HCT116 (cell line): ENCODE measurements around the gene MUC21. TPM values are rescaled to one million over a fixed set of nuclear protein-coding genes. Genes with fewer than 3 reads are reported as not detected.

ENCODE experiments used
- ATAC-seq: fragments of 200-7000 bp; cut with Tn5 transposase; 2 replicates; pipeline ENCODE4 v1.9.1; 2020; ENCODE audit warnings: mild to moderate bottlenecking, moderate library complexity
- BruUV-seq: library from RNA; stranded (reverse); fragments of 400-500 nt; replicated peaks from 2 replicates; lab custom pipeline; 2021; lab: Mats Ljungman, UMichigan
- CTCF ChIA-PET: fragments of 300-600 bp; sonication (Branson Sonifier 250); formaldehyde crosslinking; loops from one replicate; lab custom pipeline; 2021; ENCODE audit warnings: antibody characterized with exemption; lab: Charles Lee
- POLR2A ChIA-PET: fragments of 300-600, 350-600 bp; sonication (Branson Sonifier 250); formaldehyde crosslinking; loops from one replicate; lab custom pipeline; 2021; ENCODE audit warnings: antibody characterized with exemption; lab: Charles Lee
- RAD21 ChIA-PET, 2 experiments: fragments of 300-600 bp; sonication (Branson Sonifier 250); formaldehyde crosslinking; loops; one replicate each; lab custom pipeline; 2023; ENCODE audit warnings: low total read pairs in 2 of 2; ENCODE audit not compliant: uncharacterized antibody in 2 of 2, unreplicated experiment in 2 of 2, low non-redundant PET in 1 of 2; lab: Charles Lee
- DNase-seq: peaks from one replicate; pipeline ENCODE4 v3.0.0-alpha.2; 2010; ENCODE audit warnings: low read depth, low spot score
- H2AFZ ChIP-seq: fragments of 200-600 bp; shearing (Covaris generic), sonication (generic); 2 replicates; pipeline ENCODE4 v1.6.1; 2017; ENCODE audit warnings: low read depth, mixed run types, mixed read lengths, antibody characterized with exemption, low read length; ENCODE audit not compliant: poor library complexity, severe bottlenecking
- H3K27ac ChIP-seq: 2 replicates; pipeline ENCODE4 v1.5.1; 2012; ENCODE audit warnings: low read depth, low read length
- H3K27me3 ChIP-seq: fragments of 200-600 bp; sonication (generic); 2 replicates; pipeline ENCODE4 v1.6.1; 2016; ENCODE audit warnings: mixed run types, low read length, mixed read lengths; ENCODE audit not compliant: insufficient read depth
- H3K36me3 ChIP-seq, 2 experiments: fragments of 200-500 bp in 1 of 2; fragments of 200-600 bp in 1 of 2; sonication (Bioruptor generic) in 1 of 2; sonication (generic) in 1 of 2; 2 replicates each; pipeline versions ENCODE4 v1.5.1 to v1.6.1; 2014 to 2016; ENCODE audit warnings: low read length in 2 of 2, inconsistent platforms in 1 of 2, mixed read lengths in 1 of 2, mixed run types in 1 of 2; ENCODE audit not compliant: insufficient read depth in 2 of 2, control insufficient read depth in 1 of 2
- H3K4me1 ChIP-seq, 2 experiments: fragments of 200-600 bp in 1 of 2; sonication (generic) in 1 of 2; 2 replicates each; pipeline versions ENCODE4 v1.5.1 to v1.6.1; 2012 to 2017; ENCODE audit warnings: low read length in 2 of 2, inconsistent platforms in 1 of 2, mild to moderate bottlenecking in 1 of 2, mixed read lengths in 1 of 2, mixed run types in 1 of 2, moderate library complexity in 1 of 2; ENCODE audit not compliant: insufficient read depth in 2 of 2, control insufficient read depth in 1 of 2
- H3K4me2 ChIP-seq: fragments of 200-600 bp; sonication (generic); 2 replicates; pipeline ENCODE4 v1.6.1; 2017; ENCODE audit warnings: mixed run types, low read length, mixed read lengths
- H3K4me3 ChIP-seq, 2 experiments: fragments of 200-600 bp in 1 of 2; sonication (generic) in 1 of 2; replicated peaks in 1 of 2; 2 replicates each; pipeline ENCODE4 v1.5.1; 2011 to 2016; ENCODE audit warnings: low read length in 2 of 2, control low read depth in 1 of 2, low read depth in 1 of 2, mild to moderate bottlenecking in 1 of 2, mixed read lengths in 1 of 2, mixed run types in 1 of 2
- H3K79me2 ChIP-seq: fragments of 200-600 bp; sonication (generic); 2 replicates; pipeline ENCODE4 v1.6.1; 2017; ENCODE audit warnings: mild to moderate bottlenecking, mixed run types, low read length, moderate library complexity, mixed read lengths; ENCODE audit not compliant: insufficient read depth
- H3K9ac ChIP-seq: fragments of 200-600 bp; sonication (generic); 2 replicates; pipeline ENCODE4 v1.6.1; 2016; ENCODE audit warnings: low read length, mixed read lengths
- H3K9me2 ChIP-seq: fragments of 200-600 bp; sonication (generic), shearing (Covaris generic); 2 replicates; pipeline ENCODE4 v1.6.1; 2017; ENCODE audit warnings: mixed run types, mild to moderate bottlenecking, moderate library complexity; ENCODE audit not compliant: insufficient read depth
- H3K9me3 ChIP-seq, 2 experiments: fragments of 200-500 bp in 1 of 2; fragments of 200-600 bp in 1 of 2; sonication (Bioruptor generic) in 1 of 2; sonication (generic) in 1 of 2; 2 replicates each; pipeline ENCODE4 v1.6.1; 2014 to 2017; ENCODE audit warnings: low read length in 2 of 2, mixed read lengths in 2 of 2, inconsistent platforms in 1 of 2, low read depth in 1 of 2, mild to moderate bottlenecking in 1 of 2, mixed run types in 1 of 2, moderate library complexity in 1 of 2; ENCODE audit not compliant: control insufficient read depth in 1 of 2, insufficient read depth in 1 of 2
- H4K20me1 ChIP-seq: fragments of 200-600 bp; sonication (generic), shearing (Covaris generic); 2 replicates; pipeline ENCODE4 v1.6.1; 2017; ENCODE audit warnings: mixed run types, mild to moderate bottlenecking, moderate library complexity; ENCODE audit not compliant: insufficient read depth
- ATF3 ChIP-seq: IDR thresholded peaks from 2 replicates; pipeline ENCODE4 v1.6.1; 2012
- CBX3 ChIP-seq: IDR thresholded peaks from 2 replicates; pipeline ENCODE4 v1.6.1; 2012; ENCODE audit warnings: low read depth
- CEBPB ChIP-seq: IDR thresholded peaks from 2 replicates; pipeline ENCODE4 v1.6.1; 2012; ENCODE audit warnings: low read depth
- CTCF ChIP-seq, 3 experiments: fragments of 200-600 bp in 1 of 3; sonication (generic) in 1 of 3; IDR thresholded peaks in 2 of 3; conservative IDR thresholded peaks in 1 of 3; 2 replicates each; pipeline ENCODE4 v1.5.1; 2012 to 2017; ENCODE audit warnings: low read depth in 2 of 3, low read length in 2 of 3, antibody characterized with exemption in 1 of 3, borderline replicate concordance in 1 of 3, control low read depth in 1 of 3, mild to moderate bottlenecking in 1 of 3, mixed read lengths in 1 of 3, mixed run types in 1 of 3, moderate library complexity in 1 of 3; ENCODE audit not compliant: insufficient read depth in 1 of 3
- EGR1 ChIP-seq: IDR thresholded peaks from 2 replicates; pipeline ENCODE4 v1.6.1; 2012; ENCODE audit warnings: low read depth
- ELF1 ChIP-seq: IDR thresholded peaks from 2 replicates; pipeline ENCODE4 v1.6.1; 2012; ENCODE audit warnings: low read depth, borderline replicate concordance
- EZH2phosphoT487 ChIP-seq: fragments of 200-600 bp; IDR thresholded peaks from 2 replicates; pipeline ENCODE4 v1.6.1; 2018; ENCODE audit warnings: antibody characterized with exemption, borderline replicate concordance
- JUND ChIP-seq: IDR thresholded peaks from 2 replicates; pipeline ENCODE4 v1.6.1; 2012
- MAX ChIP-seq: IDR thresholded peaks from 2 replicates; pipeline ENCODE4 v1.6.1; 2012
- POLR2A ChIP-seq: IDR thresholded peaks from 2 replicates; pipeline ENCODE4 v1.7.0; 2011; ENCODE audit warnings: borderline replicate concordance; ENCODE audit not compliant: insufficient read depth, insufficient read length; ENCODE audit errors: extremely low read depth
- POLR2AphosphoS5 ChIP-seq: IDR thresholded peaks from 2 replicates; pipeline ENCODE4 v1.6.1; 2011; ENCODE audit warnings: mild to moderate bottlenecking, low read depth, low read length, moderate library complexity
- REST ChIP-seq: IDR thresholded peaks from 2 replicates; pipeline ENCODE4 v1.6.1; 2012; ENCODE audit warnings: low read depth
- SIN3A ChIP-seq: IDR thresholded peaks from 2 replicates; pipeline ENCODE4 v1.6.1; 2012; ENCODE audit warnings: low read depth
- SP1 ChIP-seq: IDR thresholded peaks from 2 replicates; pipeline ENCODE4 v1.6.1; 2012; ENCODE audit warnings: low read depth
- SRF ChIP-seq: IDR thresholded peaks from 2 replicates; pipeline ENCODE4 v1.6.1; 2012; ENCODE audit warnings: low read depth
- TCF7L2 ChIP-seq: IDR thresholded peaks from 2 replicates; pipeline ENCODE4 v1.7.0; 2011; ENCODE audit warnings: borderline replicate concordance, inconsistent platforms; ENCODE audit not compliant: insufficient read depth, insufficient read length; ENCODE audit errors: extremely low read depth
- ZBTB33 ChIP-seq: IDR thresholded peaks from 2 replicates; pipeline ENCODE4 v1.6.1; 2011; ENCODE audit warnings: mild to moderate bottlenecking, low read length, moderate library complexity; ENCODE audit not compliant: insufficient replicate concordance; ENCODE audit errors: extremely low read depth
- ZFX ChIP-seq: fragments of 450-650 bp; IDR thresholded peaks from 2 replicates; pipeline ENCODE4 v1.6.1; 2017
- ZNF274 ChIP-seq: fragments of 200-500 bp; sonication (Bioruptor generic); IDR thresholded peaks from 2 replicates; pipeline ENCODE4 v1.6.1; 2014; ENCODE audit warnings: mild to moderate bottlenecking, low read depth, low read length, inconsistent platforms
- intact Hi-C: fragments of 100-400 bp; cut with micrococcal nuclease; formaldehyde crosslinking; loops from 2 replicates; pipeline ENCODE4 v1.10.0; 2022
- total RNA-seq: library from RNA; stranded (reverse); gene quantifications from one replicate; pipeline ENCODE4 v1.2.1, GENCODE V29; 2021; ENCODE audit not compliant: unreplicated experiment

Gene MUC21
- total RNA-seq, 1 experiment from 2014 or later: not detected

GRCh38 chr6:30988209-30988825 is 4.8 kb downstream of the MUC21 start:
- Histone ChIP-seq H2AFZ (no peak overlapping the region), H3K9ac (no peak overlapping the region), H3K4me2 (no peak overlapping the region), H3K27ac (no peak overlapping the region), H3K27me3 (no peaks in the 10 kb centered on the region), H3K79me2 (no peaks in the 10 kb centered on the region), H3K9me2 (no peaks in the 10 kb centered on the region), H3K4me3 (no peak overlapping the region), H3K9me3 (no peaks in the 10 kb centered on the region), H4K20me1 (no peaks in the 10 kb centered on the region), H3K36me3 (no peaks in the 10 kb centered on the region), H3K4me1 (no peaks in the 10 kb centered on the region)
- ChIA-PET RAD21 (no interaction called here), POLR2A (no interaction called here), CTCF (no interaction called here)
- intact Hi-C loops: no loop called here
- BruUV-seq: no TSS peak
- ATAC-seq (no peak), DNase-seq (no peak)
- TF ChIP-seq CEBPB (no peak), CTCF (IDR thresholded peaks at IDR 0.05 in 2 of 3, conservative IDR thresholded peaks at IDR 0.05 in 1 of 3; ENCODE audit: borderline replicate concordance in 1 of 3, insufficient read depth in 1 of 3, low read depth in 2 of 3, low read length in 2 of 3) (no peak), EGR1 (no peak), REST (no peak), ELF1 (no peak), SP1 (no peak), ZFX (no peak), ZNF274 (no peak), TCF7L2 (no peak), POLR2AphosphoS5 (no peak), POLR2A (no peak), JUND (no peak), ZBTB33 (no peak), MAX (no peak), SIN3A (no peak), EZH2phosphoT487 (no peak), SRF (no peak), CBX3 (no peak), ATF3 (no peak)
